Transverse colon (tissue), 4 donors: Measurements from ENCODE around the gene PPP1R14C.

ENCODE experiments used
- CTCF ChIP-seq, 5 experiments: fragments of 200-600 bp in 3 of 5; fragments of 450-650 bp in 2 of 5; sonication (generic) in 3 of 5; IDR thresholded peaks; 1 replicate in 2 of 5; 2 replicates in 3 of 5; pipeline ENCODE4 v1.5.1; 2016 to 2017; ENCODE audit warnings: antibody characterized with exemption in 5 of 5, inconsistent platforms in 3 of 5, mild to moderate bottlenecking in 2 of 5, moderate library complexity in 1 of 5
- EP300 ChIP-seq: sonication (generic); formaldehyde crosslinking; IDR thresholded peaks from one replicate; pipeline ENCODE4 v1.6.1; 2017; ENCODE audit warnings: antibody characterized with exemption, low read depth
- POLR2A ChIP-seq: fragments of 450-650 bp; IDR thresholded peaks from one replicate; pipeline ENCODE4 v1.6.1; 2016; ENCODE audit warnings: antibody characterized with exemption, mild to moderate bottlenecking, moderate library complexity
- POLR2AphosphoS5 ChIP-seq, 3 donors: sonication (generic); formaldehyde crosslinking; IDR thresholded peaks; one replicate each; pipeline ENCODE4 v1.6.1; 2016; ENCODE audit warnings: antibody characterized with exemption in 3 of 3

- TF ChIP-seq CTCF (IDR thresholded peaks at IDR 0.05), result no peak
- no peak for TF ChIP-seq POLR2A
- no peak for TF ChIP-seq EP300
- no peak for TF ChIP-seq POLR2AphosphoS5 (IDR thresholded peaks at IDR 0.05)
These were observed 94.8 kb downstream of the PPP1R14C start for GRCh38 chr6:150237626-150238025.
